Brain microvascular endothelial cell (primary cell): ENCODE measurements around the gene DCLK1.

Experiments
- DNase-seq: peaks from one replicate; pipeline ENCODE4 v3.0.0-alpha.2; 2020
- H3K27ac ChIP-seq: fragments of 250-450 bp; sonication (Bioruptor Pico); 2 replicates; pipeline ENCODE4 v1.5.1; 2020; ENCODE audit warnings: mild to moderate bottlenecking, moderate library complexity
- H3K27me3 ChIP-seq: fragments of 250-450 bp; sonication (Bioruptor Pico); replicated peaks from 2 replicates; pipeline ENCODE4 v1.5.1; 2020; ENCODE audit warnings: mild to moderate bottlenecking
- H3K36me3 ChIP-seq: fragments of 250-450 bp; sonication (Bioruptor Pico); replicated peaks from 2 replicates; pipeline ENCODE4 v1.5.1; 2020; ENCODE audit warnings: mild to moderate bottlenecking
- H3K4me3 ChIP-seq: 2 replicates; pipeline ENCODE4 v1.5.1; 2011; ENCODE audit warnings: low read depth, mild to moderate bottlenecking, control low read depth, low read length, moderate library complexity
- CTCF ChIP-seq: IDR thresholded peaks from 2 replicates; pipeline ENCODE4 v1.5.1; 2011; ENCODE audit warnings: low read depth, mild to moderate bottlenecking, moderate library complexity, low read length, control low read depth, inconsistent platforms; ENCODE audit errors: missing control alignments
- in situ Hi-C: cut with HindIII; loops from 2 replicates; pipeline ENCODE4 v1.10.0; 2017; ENCODE audit warnings: low sequenced_read_pairs, low pct_ligation_motif_present

The DCLK1 gene

GRCh38 chr13:35744144-35744543 lies 387.0 kb downstream of the DCLK1 start:
- in situ Hi-C loops, result no loop called here
- Histone ChIP-seq H3K27ac (no peak overlapping the region), H3K36me3 (no peaks in the 10 kb centered on the region), H3K4me3 (no peak overlapping the region), H3K27me3 (no peaks in the 10 kb centered on the region)
- no peak for DNase-seq
- TF ChIP-seq CTCF, result no peak

GRCh38 chr13:35743165-35743564 lies 388.0 kb downstream of the DCLK1 start:
- in situ Hi-C loops, result no loop called here
- Histone ChIP-seq H3K27me3 (no peaks in the 10 kb centered on the region), H3K36me3 (no peaks in the 10 kb centered on the region), H3K27ac (no peak overlapping the region), H3K4me3 (no peak overlapping the region)
- DNase-seq, result no peak
- no peak for TF ChIP-seq CTCF

- DNase-seq, result no peak
- Histone ChIP-seq H3K27ac (no peak overlapping the region), H3K27me3 (no peaks in the 10 kb centered on the region), H3K36me3 (no peaks in the 10 kb centered on the region), H3K4me3 (no peak overlapping the region)
- in situ Hi-C loops, result no loop called here
- no peak for TF ChIP-seq CTCF
Measured at GRCh38 chr13:35741657-35742056, 389.5 kb downstream of the DCLK1 start.

DNA sequence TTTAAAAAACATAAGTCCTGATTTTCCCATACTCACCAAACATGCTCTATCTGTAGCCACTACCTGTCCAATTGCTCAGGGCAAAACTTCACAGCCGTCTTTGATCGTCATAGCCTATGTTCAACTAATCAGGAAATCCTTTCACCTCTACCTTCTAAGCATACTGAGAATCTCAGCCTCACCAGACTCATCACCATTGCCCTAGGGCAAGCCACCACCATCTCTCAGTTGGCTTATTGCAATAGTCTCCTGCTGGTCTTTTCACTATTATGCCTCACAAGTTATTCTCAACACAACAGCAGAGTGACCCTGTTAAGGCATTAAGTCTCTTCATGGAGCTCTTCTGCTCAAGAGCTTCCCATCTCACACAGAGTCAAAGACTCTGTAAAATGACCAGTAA lies 394.3 kb downstream of the DCLK1 start:
- Histone ChIP-seq H3K4me3 (no peak overlapping the region), H3K27me3 (no peaks in the 10 kb centered on the region), H3K36me3 (no peaks in the 10 kb centered on the region), H3K27ac (no peak overlapping the region)
- no peak for DNase-seq
- in situ Hi-C loops, result no loop called here
- TF ChIP-seq CTCF, result no peak

DNA sequence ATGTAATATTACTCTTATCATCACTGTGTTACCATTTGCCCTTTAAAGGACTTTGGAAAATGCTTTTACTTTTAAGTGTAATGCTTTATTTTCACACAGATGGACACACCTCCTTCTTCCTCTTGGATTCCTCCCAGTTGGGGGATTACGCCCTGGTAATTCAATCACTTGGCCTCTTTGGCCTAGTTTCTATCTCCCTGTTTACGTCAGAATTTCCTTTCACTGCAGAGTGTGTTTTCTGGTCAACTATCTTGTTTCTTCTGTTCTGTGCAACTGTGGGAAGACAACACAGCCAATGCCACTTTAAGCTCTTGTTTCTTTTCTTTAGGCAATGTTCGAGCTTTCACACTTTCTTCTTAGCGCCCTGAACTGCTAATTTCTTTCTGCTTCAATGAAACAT lies 397.4 kb downstream of the DCLK1 start:
- no peaks in the 10 kb centered on the region for H3K27me3 ChIP-seq
- H3K36me3 ChIP-seq, result no peaks in the 10 kb centered on the region
- no peak overlapping the region for H3K4me3 ChIP-seq
- no peak overlapping the region for H3K27ac ChIP-seq
- no peak for DNase-seq
- no peak for TF ChIP-seq CTCF
- in situ Hi-C loops, result no loop called here

DNA sequence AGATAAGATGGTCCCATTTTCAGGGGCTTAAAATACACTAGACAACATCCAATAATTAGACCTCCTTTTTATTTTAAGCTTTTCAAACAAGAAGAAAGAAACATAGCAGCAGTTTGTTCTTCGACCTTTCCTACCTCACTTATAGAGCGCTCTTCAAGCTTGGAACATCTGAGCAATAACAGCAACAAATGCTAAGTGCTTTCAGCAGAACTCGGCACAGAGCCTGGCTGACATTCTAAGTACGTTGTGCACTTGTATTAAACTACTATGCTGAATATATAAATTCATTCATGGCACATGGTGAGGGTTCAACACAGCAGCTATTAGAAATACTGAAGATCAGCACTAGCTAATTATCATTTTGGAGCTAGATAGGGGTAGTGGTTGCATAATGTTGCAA lies 398.6 kb downstream of the DCLK1 start:
- Histone ChIP-seq H3K27ac (no peak overlapping the region), H3K27me3 (no peaks in the 10 kb centered on the region), H3K4me3 (no peak overlapping the region), H3K36me3 (no peaks in the 10 kb centered on the region)
- no peak for TF ChIP-seq CTCF
- DNase-seq, result no peak
- in situ Hi-C loops, result no loop called here
